ENCODE measurements around the gene ARHGAP8.

DNA sequence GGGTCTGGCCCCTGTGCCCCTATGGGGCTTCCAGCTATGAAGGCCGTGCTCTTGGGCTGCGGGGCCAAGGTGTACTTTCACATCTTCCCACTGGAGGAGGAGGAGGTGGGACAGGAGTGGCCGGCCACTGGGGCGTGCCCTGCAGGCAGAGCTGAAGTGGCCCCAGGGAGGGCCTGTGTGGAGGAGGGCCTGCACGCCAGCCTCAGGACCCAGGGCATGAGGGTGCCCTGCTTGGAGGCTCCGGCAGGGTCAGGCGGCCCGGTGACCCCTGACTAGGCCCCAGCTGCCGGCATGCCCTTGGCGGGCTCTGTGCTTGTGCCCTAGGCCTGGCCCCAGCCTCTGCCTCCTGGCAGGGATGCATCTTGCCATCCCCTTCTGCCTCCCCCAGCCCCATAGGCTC lies 45.2 kb upstream of the ARHGAP8 start:
- TF ChIP-seq ARID2 (CRISPR knock-in tag; IDR thresholded peaks at IDR 0.05; ENCODE audit: borderline replicate concordance) (no peak), SALL2 (CRISPR knock-in tag; IDR thresholded peaks at IDR 0.05) (no peak)
